GM10266 (cell line): ENCODE measurements around the gene ISYNA1.

ENCODE experiments used
- DNase-seq: peaks from one replicate; pipeline ENCODE4 v3.0.0; 2012; ENCODE audit errors: extremely low spot score
- TF ChIP-seq, protein P1 (sequence below): IDR thresholded peaks from 2 replicates; pipeline ENCODE4 v1.5.1; 2012; ENCODE audit warnings: mild to moderate bottlenecking, low read depth; ENCODE audit not compliant: control insufficient read depth, insufficient read depth; ENCODE audit errors: missing control alignments

Gene ISYNA1

GRCh38 chr19:18456974-18457373, 19.0 kb upstream of the ISYNA1 start:
- DNase-seq, result no peak
- TF ChIP-seq, protein P1, sequence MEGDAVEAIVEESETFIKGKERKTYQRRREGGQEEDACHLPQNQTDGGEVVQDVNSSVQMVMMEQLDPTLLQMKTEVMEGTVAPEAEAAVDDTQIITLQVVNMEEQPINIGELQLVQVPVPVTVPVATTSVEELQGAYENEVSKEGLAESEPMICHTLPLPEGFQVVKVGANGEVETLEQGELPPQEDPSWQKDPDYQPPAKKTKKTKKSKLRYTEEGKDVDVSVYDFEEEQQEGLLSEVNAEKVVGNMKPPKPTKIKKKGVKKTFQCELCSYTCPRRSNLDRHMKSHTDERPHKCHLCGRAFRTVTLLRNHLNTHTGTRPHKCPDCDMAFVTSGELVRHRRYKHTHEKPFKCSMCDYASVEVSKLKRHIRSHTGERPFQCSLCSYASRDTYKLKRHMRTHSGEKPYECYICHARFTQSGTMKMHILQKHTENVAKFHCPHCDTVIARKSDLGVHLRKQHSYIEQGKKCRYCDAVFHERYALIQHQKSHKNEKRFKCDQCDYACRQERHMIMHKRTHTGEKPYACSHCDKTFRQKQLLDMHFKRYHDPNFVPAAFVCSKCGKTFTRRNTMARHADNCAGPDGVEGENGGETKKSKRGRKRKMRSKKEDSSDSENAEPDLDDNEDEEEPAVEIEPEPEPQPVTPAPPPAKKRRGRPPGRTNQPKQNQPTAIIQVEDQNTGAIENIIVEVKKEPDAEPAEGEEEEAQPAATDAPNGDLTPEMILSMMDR, result no peak

DNA sequence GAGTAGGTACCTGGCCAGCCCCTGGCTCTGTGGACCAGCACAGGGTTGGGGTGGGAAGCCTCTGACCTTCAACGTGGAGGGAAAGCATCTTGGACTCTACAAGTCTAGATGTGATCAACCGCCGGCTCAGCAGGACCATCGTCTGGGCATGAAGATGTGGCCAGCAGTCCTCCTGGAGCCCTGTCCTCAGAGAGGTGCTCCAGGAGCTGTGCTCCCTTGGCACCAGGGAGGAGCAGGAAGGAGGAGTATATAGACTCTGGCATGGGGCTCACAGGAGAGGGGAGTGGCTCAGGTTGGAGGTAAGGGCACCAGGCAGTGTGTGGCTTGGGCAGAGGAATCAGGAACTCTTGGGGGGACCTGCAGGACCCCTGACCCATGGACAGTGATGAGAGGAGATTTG, 18.3 kb upstream of the ISYNA1 start:
- TF ChIP-seq, protein P1, result no peak
- no peak for DNase-seq

DNA sequence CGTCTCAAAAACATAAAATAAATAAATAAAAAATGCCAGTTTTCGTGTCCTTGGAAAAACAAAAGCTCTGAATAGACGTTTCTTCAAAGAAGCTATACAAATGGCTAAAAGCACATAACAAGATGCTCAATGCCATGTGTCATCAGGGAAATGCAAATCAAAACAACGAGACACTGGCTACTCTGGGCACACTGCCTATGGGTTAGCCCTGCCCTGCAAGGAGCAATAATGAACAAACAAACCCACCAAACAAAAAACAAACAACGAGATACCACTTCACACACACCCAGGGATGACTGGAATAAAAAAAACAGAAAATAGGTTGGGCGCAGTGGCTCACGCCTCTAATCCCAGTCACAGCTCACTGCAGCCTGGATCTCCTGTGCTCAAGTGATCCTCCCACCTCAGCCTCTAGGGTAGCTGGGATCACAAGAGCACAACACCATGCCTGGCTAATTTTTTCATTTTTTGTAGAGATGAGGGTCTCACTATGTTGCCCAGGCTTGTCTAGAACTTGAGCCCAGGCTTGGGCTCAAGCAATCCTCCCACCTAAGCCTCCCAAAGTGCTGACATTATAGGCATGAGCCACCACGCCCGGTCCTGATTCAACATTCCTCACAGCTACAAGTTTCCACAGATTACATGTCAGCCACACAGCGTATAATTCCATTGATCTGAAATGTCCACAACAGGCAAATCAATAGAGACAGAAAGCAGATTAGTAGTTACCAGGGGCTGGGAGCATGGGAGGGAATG, 15.5 kb upstream of the ISYNA1 start:
- TF ChIP-seq, protein P1, result no peak
- no peak for DNase-seq

GRCh38 chr19:18452386-18452785, 14.5 kb upstream of the ISYNA1 start:
- TF ChIP-seq, protein P1, result no peak
- DNase-seq, result no peak

DNA sequence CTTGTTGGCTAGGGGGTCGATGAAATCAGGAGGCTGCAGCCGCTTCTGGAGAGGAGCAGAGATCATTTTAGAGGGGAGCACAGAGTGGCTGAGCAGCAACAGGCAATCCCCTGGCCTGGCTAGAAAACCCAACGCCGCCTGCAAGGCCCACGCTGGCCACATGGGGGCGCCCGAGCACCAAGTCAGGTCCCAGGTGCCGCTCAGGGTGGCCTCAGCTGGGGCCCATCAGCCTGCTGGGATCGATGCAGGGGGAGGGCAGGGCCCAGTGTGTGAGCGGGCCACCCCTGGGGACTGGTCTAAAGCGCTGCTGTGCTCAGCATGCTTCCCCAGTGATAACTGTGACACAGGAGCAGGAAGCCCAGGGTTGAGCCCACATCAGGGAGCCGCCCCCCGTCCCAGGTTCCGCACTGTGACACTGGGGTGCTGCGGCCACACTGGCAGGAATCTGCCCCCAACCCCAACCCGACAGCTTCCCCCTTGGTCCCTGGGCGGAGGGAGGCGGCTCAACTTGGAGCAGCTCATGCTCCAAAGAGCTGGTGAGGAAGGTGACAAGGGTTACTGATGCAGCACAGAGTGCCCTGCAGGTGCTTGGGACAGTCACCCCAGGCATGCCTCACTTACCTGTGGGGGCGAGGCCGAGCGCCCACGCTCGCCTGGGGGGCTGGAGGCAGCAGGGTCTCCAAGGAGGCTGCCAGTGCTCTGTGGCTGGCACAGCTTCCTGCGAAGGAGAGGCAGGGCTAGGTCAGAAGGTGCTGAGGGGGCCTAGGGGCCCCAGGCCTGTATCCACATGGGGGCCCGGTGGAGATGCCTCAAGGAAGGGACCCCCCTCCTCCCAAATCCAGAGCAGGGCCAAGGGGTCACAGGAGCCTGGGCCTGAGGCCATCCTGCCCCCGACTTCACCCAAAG, 13.3 kb upstream of the ISYNA1 start:
- DNase-seq, result peak; percentile 90

DNA sequence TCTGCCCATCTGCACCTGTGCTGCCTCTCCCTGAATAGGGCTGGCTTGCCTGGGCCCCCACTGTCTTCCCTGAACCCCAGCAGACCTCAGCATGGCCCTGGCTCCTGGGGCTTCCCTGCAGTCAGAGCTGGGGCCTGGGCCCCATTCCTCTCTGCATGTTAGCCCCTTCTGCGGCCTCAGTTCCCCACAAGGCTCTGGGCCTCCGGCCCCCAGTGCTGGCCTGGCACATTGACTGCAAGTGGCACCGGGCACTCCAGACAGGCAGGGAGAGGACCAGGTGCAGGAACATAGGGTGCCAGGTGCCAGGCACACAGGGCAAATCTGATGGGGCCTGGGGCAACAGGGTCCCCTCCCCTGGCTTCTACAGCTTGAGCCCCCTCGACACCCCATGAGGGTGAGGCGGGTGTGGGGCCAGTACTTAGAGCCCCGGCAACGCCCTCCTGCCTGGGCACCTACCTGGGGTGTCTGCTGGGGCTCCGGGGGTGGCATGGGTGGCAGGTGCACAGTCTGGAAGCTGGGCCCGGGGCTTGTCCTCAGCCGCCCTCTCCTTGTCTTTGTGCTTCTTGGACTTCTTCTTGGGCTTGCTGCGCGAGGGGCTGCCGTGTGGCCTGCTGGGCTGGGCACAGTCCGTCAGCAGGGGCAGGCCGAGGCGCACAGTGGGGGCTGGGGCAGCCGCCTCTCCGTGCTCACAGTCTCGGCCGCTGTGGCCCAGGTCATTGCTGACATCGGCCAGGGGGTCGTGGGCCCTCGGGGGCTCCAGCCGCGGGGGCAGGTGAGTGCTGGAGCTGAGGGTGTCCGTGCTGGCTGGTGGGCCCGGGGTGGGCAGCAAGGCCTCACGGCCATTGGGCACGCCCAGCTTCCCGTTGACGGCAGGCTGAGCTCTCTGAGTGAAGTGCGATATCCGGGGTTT, 12.3 kb upstream of the ISYNA1 start:
- DNase-seq, result no peak
- TF ChIP-seq, protein P1, result no peak

More for the DNA sequence above, 13.3 kb upstream of the ISYNA1 start:
- TF ChIP-seq, protein P1, result peak; percentile 99
